ENCODE data around the gene ORAI2.

GRCh38 chr7:102446387-102447156 is 13.2 kb downstream of the ORAI2 start:
- no peak for TF ChIP-seq POLR2A (IDR thresholded peaks at IDR 0.05)
- no peak for TF ChIP-seq CTCF (IDR thresholded peaks at IDR 0.05 in 8 of 11, conservative IDR thresholded peaks at IDR 0.05 in 3 of 11)
